Fibroblast of skin of right quadriceps (primary cell): Measurements from ENCODE around the gene PILRA.
"Not testable (repeated sequence)": the region's sequence is repeated elsewhere in the genome, so short reads cannot be mapped to it uniquely, and the experiment has no call there.

Experiments
- DNase-seq: peaks from one replicate; pipeline ENCODE4 v3.0.0-alpha.2; 2013

The PILRA gene

DNA sequence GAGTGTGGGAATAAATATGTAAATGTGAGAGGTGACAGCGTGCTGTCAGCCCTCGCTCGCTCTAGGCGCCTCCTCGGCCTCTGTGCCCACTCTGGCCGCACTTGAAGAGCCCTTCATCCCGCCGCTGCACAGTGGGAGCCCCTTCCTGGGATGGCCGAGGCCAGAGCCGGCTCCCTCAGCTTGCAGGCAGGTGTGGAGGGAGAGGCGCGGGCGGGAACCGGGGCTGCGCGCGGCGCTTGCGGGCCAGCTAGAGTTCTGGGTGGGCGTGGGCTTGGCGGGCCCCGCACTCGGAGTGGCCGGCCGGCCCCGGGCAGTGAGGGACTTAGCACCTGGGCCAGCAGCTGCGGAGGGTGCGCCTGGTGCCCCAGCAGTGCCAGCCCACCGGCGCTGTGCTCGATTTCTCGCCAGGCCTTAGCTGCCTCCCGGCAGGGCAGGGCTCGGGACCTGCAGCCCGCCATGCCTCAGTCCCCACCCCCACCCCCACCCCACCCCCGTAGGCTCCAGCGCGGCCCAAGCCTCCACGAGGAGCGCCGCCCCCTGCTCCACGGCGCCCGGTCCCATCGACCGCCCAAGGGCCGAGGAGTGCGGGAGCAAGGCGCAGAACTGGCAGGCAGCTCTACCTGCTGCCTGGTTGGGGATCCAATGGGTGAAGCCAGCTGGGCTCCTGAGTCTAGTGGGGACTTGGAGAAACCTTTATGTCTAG is 8.4 kb downstream of the PILRA start:
- DNase-seq: not testable (repeated sequence)

DNA sequence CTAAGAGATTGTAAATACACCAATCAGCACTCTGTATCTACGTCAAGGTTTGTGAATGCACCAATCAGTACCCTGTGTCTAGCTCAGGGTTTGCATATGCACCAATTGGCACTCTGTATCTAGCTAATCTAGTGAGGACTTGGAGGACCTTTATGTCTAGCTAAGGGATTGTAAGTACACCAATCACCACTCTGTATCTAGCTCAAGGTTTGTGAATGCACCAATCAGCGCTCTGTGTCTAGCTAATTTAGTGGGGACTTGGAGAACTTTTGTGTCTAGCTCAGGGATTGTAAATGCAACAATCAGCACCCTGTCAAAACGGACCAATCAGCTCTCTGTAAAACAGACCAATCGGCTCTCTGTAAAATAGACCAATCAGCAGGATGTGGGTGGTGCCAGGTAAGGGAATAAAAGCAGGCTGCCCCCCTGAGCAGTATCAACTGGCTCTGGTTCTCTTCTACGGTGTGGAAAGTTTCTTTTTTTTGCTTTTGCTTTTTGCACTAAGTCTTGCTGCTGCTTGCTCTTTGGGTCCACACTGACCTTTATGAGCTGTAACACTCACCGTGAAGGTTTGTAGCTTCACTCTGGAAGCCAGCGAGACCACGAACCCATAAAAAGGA is 9.1 kb downstream of the PILRA start:
- not testable (repeated sequence) for DNase-seq

DNA sequence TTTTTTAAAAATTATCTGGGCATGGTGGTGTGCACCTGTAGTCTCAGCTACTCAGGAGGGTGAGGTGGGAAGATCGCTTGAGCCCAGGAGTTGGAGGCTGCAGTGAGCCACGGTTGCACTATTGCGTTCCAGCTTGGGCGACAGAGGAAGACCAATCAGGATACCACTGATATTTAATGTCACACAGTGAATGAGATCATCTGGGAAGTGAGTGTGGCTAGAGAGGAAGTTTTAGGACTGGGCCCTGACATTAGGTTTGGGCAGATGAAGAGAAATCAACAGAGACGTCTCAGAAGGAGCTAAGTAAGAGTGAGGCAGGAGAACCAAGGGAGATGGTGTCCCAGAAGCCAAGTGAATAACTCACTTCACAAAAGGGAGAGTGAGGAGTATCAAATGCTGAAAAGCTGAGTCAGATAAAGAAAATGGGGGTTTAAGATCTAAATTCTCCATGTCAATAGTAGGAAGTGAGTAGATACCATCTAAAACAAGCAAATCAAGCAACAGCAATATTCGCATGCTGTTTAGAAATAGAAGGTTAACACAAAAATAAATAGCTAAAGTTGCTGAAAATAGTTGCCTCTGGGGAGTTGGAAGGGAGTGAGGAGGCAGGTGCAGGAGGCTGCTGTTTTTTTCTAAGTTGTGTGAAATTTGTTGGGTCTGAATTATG is 11.5 kb downstream of the PILRA start:
- DNase-seq: no peak

DNA sequence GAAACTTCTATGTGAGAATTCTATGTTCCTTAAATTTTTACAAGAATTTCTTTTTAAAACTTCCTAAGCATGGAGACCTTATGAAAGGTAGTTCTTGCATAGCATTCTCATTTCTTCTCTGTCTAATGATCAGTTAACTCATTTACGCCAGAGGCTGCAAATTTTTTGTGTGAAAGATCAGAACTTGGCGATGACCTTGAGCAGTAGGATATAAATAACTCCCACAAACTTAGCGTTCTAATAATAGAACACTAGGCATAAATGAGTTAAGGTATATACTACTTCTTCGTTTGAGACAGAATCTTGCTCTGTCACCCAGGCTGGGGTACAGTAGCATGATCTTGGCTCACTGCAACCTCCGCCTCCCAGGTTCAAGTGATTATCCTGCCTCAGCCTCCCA is 13.7 kb downstream of the PILRA start:
- DNase-seq: no peak

DNA sequence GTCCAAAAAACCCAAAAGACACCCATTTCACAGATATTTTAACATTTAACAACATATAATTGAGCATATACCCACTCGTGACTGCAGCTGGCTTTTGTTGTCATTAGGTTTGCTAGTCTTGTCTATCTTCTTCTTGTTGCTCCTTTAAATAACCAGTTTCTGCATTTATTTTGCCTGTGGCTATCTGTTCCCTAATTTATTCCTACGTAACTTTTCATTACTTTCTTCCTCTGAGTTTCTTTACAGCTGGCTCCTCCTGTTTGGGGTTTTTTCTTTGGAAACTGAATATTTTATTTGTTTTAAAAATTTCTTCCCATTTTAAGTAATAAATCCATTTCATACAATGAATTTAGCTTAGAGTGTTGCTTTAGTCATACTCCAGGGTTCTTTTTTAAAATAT is 14.4 kb downstream of the PILRA start:
- no peak for DNase-seq

DNA sequence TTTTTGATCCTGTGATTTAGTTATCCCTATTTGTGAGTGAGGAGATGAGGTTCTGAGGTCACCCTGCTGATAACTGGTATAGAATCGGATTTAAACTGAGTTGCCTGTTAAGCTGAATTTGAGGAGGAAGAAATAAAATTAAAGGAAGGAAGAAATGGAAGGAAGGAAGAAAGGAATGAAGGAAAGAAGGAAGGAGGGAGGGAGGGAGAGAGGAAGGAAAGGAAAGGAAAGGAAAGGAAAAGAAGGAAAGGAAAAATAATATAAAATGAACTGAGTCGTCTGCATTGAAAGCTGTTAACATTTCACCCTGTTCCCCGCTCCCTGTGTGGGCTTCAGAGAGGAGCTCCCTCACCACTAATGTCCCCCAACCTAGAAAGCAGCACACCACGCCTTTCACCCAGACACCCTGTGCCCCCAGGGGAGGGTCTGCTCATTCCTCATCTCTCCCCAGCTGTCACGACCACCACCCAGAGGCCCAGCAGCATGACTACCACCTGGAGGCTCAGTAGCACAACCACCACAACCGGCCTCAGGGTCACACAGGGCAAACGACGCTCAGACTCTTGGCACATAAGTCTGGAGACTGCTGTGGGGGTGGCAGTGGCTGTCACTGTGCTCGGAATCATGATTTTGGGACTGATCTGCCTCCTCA is 16.3 kb downstream of the PILRA start:
- DNase-seq: no peak

DNA sequence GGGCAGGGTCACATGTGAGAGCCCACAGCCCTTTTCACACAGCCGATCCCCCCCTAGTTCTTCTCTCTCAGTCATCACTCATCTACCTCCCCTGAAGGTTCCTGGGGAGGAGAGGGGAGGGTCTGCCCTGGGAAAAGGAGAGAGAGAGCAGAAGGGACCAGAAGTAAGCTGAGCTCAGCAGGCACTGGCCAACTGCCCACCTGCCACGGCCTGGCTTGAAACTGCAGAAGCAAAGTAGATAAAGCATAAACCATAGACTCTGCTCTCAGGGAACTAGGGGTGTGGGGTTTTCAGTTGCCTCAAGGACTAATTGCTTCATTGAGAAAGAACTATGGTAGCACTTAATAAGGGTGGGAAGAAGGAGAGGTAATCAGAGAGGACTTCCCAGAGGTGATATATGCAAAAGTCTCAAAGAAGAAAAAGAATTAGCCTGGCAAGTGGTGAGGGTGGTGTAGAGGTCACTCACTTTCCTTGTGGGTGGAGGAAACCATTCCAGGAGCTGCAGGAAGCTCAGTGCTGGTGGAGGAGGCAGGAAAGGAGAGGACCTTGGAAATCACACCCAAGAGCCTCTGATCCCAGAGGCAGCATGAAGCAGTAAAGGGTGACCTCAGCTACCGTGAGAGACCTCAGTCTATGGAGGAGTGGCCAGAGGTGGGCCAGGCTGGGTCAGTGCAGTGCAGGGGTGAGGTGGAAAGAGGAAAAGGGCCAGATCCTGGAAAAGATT is 17.2 kb downstream of the PILRA start:
- no peak for DNase-seq

DNA sequence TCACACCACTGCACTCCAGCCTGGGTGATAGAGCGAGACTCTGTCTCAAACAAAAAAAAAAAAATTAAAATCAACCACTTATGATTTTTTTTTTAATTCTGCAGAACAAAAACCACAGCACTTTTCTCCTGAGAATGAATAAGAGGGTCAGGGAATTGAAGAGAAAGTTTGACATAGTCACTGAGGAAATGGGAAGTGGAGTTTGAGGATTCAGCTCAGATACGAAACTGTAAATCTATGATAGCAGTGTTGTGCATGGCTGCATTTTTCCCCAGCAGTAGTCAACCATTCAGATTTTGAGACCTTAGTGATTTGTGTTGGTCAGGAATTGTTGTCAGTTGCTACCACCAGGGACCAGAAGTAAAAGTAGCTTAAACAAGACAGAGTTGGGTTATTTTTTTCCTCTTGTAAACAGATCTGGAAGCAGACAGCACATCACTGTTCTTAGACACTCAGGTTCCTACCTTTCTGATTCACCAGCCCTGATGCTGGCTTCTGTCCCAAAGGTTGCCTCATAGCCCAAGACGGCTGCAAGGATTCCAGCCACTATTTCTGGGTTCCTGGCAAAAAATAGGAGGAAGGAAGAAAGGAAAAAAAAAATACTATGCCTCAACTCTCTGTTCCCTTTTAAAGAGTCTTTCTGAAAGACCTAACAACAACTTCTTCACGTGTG is 20.1 kb downstream of the PILRA start:
- no peak for DNase-seq

DNA sequence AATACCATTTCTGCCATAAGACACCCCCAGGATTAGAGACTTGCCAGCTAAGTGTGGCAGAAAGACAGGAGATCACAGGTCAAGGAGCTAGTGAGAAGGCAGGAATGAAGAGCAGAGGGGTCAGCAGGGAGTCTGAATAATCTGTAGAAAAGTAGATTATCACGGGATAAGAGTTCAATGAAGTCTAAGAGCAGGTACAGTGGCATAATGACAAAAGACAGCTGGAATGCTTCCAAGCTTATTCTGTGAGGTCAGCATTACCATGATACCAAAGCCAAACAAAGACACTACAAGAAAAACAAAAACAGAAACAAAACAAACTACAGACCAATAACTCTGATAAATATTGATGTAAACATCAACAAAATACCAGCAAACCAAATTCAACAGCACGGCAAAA is 20.8 kb downstream of the PILRA start:
- no peak for DNase-seq

DNA sequence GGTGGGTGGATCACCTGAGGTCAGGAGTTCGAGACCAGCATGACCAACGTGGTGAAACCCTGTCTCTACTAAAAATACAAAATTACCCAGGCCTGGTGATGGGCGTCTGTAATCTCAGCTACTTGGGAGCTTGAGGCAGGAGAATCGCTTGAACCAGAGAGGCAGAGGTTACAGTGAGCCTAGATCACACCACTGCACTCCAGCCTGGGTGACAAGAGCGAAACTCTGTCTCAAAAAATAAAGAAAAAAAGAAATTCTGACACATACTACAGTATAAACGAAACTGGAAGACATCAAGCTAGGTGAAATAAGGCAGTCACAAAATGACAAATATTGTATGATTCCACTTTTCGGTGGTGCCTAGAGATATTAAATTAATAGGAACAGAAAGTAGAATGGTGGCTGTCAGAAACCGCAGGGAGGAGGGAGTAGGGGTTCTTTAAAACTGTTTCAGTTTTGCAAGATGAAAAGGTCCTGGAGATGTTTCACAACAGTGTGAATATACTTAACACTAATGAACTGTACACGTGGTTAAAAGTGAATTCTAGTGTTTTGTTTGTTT is 23.2 kb downstream of the PILRA start:
- no peak for DNase-seq

DNA sequence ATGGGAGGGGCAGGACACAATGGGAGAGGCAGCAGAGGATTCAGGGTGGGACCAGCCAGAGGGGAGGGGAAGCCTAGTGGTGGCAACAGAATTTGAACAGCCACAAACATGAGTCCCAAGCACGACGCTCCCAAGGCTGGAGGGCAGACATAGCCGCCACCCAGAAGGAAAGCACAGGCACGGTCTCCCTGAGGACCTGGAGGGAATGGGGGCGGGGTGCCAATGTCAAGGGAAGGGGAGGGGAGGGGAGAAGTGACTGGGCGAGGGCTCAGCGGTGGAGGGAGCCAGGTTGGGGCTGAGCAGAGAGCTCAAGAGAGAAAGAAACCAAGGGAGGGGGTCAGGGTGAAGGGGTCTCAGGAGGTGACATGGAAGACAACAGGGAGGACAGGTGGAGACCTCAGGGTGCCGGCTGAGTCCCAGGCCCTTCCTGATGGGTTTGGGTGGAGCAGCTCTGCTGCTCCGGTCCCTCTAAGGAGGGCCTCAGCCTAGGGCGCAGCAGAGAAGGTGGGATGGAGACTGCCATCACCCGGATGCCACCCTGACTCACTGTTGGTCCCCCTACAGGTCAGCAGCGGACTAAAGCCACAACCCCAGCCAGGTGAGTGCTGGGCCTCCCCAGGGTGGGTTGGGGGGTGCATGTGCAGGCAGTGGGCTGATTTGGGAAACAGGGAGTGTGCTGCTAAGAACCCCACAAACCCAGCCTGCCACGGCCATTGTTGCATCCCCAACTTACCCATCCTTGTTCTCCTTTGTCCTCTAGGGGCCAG is 24.2 kb downstream of the PILRA start:
- no peak for DNase-seq

DNA sequence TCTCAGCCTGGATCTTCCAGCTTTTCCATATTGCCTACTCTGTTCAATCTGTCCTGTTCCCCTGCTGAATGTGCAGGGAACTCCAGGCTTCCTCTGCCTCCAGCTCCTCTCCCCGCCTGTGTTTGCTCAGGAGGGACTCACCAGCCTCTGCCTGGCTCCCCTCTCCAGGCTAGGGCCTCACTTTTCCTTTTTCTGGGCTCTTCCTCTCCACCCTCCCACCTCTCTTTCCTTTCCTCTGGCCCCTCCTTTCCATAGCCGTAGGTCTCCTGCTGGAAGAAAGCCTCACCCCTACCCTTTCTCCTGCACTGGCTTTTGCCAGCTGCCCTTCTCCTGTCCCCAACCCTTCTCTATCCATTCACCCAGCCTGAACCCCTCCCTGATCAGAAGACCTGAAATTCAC is 25.0 kb downstream of the PILRA start:
- no peak for DNase-seq

DNA sequence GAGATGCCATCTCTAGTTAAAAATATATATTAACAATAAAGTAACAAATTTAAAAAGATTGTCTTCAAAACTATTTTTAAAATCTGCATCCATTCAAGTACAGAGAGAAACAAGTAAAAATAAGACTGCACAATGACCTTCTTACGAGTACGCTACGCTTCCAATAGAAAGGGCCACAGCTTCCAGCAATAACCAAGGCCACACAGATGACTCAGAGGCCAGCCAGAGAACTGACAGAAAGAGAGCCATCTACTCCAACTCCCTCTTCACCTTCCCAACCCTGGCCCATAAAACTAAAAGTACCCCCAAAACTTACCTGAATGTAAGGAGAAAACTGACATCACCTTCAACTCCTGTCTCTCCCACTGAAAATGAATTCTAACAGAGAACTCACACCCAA is 26.8 kb downstream of the PILRA start:
- DNase-seq: no peak

DNA sequence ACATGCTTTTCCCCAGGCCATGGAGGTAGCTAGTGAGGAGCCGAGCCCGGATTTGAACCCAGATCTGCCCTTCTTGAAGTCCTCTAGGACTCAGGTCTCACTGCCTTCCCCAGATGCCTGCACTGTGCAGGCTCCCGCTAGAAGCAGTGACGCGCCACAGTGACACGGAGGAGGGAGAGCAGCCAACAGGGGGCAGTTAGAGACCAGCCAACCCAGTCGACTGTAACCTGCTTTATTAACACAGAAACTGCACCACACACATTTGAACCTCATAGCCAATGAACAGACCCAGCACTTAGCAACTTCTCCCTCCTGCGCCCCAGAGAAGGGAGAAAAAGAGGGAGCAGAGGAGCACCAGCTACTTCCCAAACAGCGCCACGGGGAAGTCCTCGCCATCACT is 27.4 kb downstream of the PILRA start:
- DNase-seq: peak; percentile 6

DNA sequence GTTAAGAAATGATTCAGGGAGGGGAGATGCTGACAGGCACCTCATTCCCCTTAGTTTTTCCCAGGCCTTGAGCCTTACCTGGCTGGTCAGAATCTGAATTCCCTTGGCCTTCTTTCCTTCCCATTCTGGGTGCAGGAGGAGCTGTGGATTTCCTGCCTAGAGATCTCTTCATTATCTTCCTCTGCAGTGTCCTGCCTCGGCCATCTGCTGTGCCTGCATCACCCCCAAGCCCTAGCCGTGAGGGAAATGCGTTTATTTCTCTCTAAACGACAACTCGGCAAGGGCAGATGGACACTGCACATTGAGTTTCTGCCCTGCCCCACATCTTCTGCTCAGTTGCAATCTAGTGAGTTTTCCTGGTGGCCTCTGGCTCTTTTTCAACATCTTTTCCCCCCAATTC is 28.5 kb downstream of the PILRA start:
- no peak for DNase-seq

DNA sequence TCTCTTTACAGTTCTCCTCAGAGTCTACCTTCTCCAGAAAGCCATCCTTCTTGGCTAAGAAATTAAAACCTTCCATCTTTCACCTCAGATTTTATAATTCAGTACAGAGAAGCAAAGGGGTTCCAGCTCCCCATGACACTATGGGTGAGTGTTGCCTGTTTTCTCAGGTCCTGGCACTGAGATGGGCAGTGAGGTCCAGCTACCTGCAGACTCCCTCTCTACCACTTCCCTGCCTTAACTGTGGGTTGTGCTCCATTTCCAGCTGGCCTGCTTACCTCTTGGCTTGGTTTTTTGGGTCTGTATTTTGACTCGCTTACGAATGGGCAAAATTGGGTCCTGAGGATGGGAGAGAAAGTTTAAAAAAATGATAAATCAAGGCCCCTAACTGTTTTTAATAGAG is 29.0 kb downstream of the PILRA start:
- no peak for DNase-seq

DNA sequence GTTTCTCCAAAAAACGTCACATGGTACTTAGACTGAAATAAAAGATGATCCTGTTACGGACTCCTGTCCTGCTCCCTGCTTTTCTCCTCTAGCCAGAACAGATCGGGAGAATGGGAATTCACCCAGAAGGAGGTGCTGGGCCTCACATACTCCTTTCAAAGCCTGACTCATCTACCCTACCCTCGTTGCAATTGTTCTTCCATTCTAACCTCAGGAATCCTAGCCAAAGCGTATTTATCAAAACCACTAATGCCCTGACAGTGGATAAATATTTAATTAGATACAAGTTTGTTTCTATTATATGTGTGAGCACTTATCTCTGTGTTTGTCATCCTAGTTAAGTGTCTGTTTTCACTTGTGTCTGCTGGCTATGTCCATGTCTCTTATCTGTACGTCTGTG is 33.5 kb downstream of the PILRA start:
- DNase-seq: peak; percentile 43

DNA sequence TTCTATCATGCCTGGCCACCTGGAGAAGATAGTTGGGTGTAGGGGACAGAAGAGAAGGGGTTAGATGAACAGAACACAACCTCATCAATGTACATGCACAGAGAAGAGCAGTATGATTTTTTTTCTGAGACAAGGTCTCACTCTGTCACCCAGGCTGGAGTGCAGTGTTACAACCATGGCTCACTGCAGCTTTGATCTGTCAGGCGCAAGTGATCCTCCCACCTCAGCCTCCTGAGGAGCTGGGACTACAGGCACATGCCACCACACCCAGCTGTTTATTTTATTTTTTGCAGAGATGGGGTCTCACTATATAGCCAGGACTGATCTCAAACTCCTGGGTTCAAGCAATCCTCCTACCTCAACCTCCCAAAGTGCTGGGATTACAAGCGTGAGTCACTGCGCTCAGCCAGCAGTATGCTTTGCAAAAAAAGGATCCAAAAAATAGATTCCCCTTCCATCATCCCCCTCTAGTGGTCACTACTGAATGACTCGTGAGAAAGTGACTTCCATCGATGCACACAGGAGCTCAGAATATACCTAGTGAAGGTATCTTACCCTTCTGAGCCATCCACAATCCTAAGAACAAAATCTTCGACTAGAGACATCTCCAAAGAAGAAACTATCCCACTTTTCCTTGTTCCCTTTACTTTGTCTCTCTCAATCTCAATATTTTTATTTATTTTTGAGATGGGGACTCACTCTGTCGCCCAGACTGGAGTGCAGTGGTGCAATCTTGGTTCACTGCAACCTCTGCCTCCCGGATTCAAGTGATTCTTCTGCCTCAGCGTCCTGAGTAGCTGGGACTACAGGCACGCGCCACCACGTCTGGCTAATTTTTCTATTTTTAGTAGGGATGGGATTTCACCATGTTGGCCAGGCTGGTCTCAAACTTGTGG is 34.2 kb downstream of the PILRA start:
- DNase-seq: peak; percentile 72

DNA sequence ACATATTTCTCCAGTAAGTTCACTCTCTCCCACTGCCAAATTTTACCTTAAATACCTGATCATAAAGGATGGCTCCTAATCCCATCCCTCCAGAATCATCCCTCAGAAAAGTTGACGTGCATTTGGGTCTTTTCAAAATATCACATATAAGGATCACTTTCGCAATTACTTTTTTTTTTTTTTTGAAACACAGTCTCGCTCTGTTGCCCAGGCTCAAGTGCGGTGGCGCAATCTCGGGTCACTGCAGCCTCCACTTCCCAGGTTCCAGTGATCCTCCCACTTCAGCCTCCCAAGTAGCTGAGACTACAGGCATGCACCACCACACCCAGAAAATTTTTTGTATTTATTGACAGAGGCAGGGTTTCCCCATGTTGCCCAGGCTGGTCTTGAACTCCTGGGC is 37.8 kb downstream of the PILRA start:
- no peak for DNase-seq

DNA sequence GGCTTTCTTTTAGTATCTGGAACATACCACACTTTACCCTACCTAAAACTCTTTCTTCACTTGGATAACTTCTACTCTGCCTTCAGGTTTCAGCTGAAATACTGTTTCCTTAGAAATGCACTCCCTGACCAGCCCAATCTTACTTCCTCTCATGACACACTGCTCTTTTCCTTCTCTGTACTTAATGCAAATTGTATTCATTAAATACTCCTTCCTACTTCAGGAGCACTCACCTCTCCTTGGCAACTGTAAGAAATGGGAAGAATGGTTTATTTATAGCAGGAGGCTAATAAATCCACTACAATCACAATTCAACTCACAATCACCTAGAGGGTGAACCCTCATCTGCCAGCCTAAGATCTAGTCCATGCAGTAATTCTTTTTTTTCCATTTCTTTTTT is 40.1 kb downstream of the PILRA start:
- no peak for DNase-seq
